Hepatic stellate cell (primary cell): ENCODE measurements around the gene MYF6.
A peak's percentile ranks its signal among the peaks of the same experiment; 100 is the strongest.

Source experiments
- DNase-seq: peaks from one replicate; pipeline ENCODE4 v3.0.0; 2011; ENCODE audit warnings: low spot score

MYF6 gene

DNA sequence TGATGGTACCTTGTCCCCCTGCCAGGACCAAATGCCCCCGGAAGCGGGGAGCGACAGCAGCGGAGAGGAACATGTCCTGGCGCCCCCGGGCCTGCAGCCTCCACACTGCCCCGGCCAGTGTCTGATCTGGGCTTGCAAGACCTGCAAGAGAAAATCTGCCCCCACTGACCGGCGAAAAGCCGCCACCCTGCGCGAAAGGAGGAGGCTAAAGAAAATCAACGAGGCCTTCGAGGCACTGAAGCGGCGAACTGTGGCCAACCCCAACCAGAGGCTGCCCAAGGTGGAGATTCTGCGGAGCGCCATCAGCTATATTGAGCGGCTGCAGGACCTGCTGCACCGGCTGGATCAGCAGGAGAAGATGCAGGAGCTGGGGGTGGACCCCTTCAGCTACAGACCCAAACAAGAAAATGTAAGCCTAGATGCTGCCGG is 410 bp downstream of the MYF6 start:
- no peak for DNase-seq

- no peak for DNase-seq
Observed at GRCh38 chr12:80708259-80708974, 983 bp downstream of the MYF6 start.

GRCh38 chr12:80708975-80709328 is 1.5 kb downstream of the MYF6 start:
- no peak for DNase-seq

GRCh38 chr12:80709811-80710726 is 2.6 kb downstream of the MYF6 start:
- no peak for DNase-seq

GRCh38 chr12:80710727-80711449 is 3.5 kb downstream of the MYF6 start:
- DNase-seq = no peak

DNA sequence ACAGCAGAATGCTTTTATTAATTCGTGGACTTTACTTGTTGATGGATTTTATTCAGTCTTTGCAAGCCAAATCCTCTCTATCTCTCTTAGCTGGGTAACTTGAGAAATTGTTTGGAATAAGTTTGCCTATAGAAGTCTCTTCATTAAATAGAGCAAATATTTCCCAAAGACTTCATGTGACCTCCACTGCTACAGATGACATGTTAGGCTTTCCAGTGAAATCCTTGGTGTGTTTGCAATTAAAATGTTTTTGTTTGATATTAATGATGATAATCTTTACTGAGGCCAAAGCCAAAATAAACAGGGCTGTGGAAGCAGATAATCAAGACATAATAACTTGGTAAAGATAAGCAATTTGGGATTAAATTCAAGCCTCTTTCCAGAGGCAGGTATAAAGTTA is 4.4 kb downstream of the MYF6 start:
- no peak for DNase-seq

GRCh38 chr12:80712866-80713265 is 5.4 kb downstream of the MYF6 start:
- no peak for DNase-seq

DNA sequence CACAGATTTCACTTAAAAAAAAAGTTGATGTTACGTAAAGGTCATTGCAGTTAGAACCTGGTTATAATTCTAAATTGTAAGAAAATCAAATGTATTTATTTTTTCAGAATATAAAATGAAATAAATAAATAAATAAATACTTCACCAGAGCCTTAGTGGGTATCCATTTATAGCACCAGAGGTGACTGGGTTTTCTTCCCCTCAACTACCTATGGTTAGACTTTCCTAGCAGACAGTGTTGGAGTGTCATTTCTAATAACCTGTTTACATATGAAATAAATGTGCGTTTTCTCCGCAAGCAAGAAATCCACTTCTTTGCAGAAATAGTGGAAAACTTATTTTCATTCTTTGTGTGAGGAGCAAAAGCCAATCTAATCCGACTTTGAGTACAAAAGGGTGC is 6.0 kb downstream of the MYF6 start:
- DNase-seq = no peak

- peak; percentile 20 for DNase-seq
Observed at GRCh38 chr12:80714055-80714454, 6.6 kb downstream of the MYF6 start.

DNA sequence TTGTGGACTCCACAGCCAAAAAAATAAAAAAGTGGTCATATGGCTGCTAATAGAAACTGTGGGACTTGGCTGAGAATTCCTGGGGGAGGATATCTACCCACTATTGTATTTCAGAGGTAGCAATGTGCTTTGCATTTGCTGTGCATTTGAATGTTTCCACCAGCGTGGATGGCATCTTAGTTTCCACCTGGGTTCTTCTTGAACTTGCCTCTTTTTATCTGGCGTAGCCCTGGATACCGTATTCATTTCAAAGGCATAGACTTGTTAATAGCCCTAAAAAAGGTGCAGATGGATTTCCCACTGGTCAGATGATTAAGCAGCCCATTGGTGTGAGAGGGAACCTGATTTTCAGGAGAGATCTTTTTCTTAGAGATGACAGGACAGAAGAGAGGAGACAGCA is 7.4 kb downstream of the MYF6 start:
- DNase-seq = no peak

- no peak for DNase-seq
Observed at GRCh38 chr12:80715713-80716249, 8.3 kb downstream of the MYF6 start.

DNA sequence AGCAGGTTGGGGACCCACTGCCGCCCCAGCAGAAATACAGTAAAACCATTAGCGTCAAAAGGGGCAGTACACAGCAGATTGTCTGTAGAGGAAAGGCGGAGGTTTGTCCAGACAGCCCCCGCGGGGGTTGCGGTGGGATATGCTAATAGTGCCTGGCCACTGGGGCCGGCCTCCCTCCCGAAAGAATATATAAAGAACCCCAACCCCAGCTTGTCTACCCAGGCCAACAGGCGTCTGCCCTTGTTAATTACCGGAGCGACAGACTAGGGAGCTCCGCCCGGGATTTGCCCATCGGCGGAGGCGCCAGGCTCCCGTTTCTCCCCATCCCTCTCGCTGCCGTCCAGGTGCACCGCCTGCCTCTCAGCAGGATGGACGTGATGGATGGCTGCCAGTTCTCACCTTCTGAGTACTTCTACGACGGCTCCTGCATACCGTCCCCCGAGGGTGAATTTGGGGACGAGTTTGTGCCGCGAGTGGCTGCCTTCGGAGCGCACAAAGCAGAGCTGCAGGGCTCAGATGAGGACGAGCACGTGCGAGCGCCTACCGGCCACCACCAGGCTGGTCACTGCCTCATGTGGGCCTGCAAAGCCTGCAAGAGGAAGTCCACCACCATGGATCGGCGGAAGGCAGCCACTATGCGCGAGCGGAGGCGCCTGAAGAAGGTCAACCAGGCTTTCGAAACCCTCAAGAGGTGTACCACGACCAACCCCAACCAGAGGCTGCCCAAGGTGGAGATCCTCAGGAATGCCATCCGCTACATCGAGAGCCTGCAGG is 9.4 kb downstream of the MYF6 start, which contains the start of gene MYF5:
TSS of gene MYF5 (plus strand) at position 217 of the 774 bp plus-strand sequence. CDS start at position 369, 152 bp downstream.
- no peak for DNase-seq

- no peak for DNase-seq
Observed at GRCh38 chr12:80717856-80718255, 10.4 kb downstream of the MYF6 start.

GRCh38 chr12:80720516-80720915 is 13.1 kb downstream of the MYF6 start:
- no peak for DNase-seq

- no peak for DNase-seq
Observed at GRCh38 chr12:80721326-80721725, 13.9 kb downstream of the MYF6 start.

DNA sequence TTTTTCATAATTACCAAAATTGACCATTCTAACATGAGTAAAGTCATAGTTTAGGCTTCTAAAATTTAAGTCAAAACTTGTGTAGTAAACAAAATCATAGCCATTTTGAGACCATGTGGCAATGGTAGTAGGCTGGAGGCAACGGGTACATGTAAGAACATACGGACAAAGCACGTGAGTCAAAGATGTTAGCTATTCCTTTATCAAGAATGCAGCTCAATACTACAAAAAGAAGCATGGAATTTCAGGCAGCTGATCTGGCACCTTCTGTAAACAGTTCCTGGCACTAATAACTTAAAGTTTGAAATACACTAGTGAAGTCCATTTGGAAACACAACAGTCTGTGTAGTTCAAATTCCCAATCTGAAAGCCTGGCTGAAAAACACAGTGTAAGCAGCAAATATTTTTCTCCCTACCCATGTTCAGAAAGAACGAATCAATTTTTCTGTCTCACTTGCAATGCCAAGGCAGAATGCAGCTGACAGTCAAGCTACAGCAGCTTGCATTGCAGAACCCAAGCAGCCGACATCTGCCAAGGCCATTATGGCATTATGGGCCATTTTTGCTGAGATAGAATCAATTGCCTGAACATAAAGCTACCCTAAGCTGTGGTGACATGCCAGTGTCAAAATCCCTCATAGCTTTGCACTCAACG is 38.5 kb downstream of the MYF6 start:
- DNase-seq = no peak

DNA sequence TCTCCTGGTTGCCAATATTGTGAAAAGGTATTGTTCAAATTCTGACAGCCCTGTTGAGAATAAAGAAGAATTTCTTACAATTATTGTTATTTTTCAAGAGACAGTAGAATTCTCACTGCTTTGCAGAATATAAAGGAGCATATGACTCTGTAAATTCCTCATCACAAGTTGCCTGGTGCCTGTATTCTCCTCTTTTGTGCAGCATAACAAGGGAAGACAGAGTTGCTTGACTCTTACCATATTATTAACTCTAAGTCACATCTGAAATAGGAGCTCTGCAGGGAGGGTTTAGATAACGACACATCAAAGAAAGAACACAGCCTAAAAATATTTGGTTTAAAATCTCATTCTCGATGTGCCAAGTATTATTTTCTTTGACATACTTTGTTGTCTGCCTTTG is 40.4 kb downstream of the MYF6 start:
- DNase-seq = no peak

GRCh38 chr12:80749456-80749855 is 42.0 kb downstream of the MYF6 start:
- no peak for DNase-seq

DNA sequence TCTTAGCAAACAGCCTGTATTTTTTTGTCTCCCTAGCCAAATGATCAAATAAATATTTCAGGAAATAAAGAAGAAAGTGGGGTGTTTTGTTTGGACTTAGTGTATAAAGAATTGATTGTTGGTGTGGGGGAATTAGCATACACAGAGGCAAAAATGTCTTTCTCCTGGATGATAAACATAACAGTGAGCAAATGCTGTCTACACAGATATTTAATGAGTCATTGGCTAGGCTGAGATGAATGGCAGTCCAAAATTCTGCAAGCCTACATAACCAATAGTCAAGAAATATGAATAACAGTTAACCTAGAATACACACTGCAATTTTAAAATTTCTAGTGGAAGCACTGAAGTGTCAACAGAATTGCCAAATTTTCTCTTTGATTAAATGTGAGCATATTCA is 45.0 kb downstream of the MYF6 start:
- no peak for DNase-seq

GRCh38 chr12:80754274-80754673 is 46.8 kb downstream of the MYF6 start:
- no peak for DNase-seq

DNA sequence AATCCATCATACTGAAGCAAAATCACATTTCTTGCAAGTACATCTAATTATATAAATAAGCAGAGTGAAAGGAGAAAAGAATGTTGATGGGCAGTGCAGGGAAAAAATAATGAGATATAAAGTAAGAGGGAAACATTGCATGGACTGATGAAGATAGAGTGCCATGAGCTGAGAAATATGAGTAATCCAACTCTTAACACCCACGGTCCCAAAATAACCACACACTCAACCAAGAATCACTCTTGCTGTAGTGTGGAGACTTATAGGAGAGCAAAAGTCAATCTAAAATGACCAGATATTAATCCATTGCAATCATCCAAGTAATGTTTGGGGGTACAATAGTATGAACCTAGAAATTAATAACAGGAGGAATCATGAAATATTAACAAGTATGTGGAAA is 49.4 kb downstream of the MYF6 start:
- no peak for DNase-seq
